Urothelium cell line (cell line): Measurements from ENCODE around the gene FOXP2.

ENCODE experiments used
- DNase-seq: peaks from one replicate; pipeline ENCODE4 v3.0.0; 2011; ENCODE audit warnings: low spot score, mixed read lengths
- FAIRE-seq: peaks from 2 replicates; lab custom pipeline; 2011; peaks lifted over from hg19 to GRCh38; lab: Jason Lieb, UNC

The FOXP2 gene

DNA sequence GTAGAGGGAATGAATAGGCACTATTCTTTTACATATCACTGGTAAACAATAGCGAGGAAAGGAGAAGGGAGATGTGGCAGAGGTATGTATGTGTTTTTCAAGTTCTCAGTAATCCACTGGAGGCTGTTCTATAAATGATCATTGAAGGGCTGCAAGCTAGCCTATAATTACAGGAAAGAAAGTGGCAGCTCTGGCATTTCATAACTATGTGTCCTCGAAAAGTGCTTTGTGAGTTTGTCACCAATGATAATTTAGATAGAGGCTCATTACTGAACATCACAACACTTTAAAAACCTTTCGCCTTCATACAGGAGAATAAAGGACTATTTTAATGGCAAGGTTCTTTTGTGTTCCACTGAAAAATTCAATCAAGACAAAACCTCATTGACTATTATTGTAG, 235.1 kb downstream of the FOXP2 start:
- DNase-seq (no peak), FAIRE-seq (no peak)

DNA sequence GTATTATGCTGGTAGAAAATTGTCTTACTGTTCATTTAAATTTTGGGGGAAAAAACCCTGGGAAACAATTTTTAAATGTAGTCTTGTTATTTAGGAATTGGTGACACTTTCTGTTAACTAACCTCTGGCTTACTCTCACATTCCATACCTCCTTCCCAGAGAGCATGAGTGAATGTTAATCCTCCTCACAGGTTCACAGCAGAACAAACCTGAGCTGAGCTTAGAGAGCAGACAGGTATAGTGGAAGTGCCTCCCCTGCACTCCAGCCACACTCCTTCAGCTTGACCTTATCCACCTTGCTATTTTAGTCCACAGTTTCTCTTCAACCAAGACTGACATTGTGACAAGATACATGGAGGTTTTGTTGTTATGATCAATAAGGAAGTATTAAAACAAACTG, 235.9 kb downstream of the FOXP2 start:
- FAIRE-seq (no peak), DNase-seq (no peak)

DNA sequence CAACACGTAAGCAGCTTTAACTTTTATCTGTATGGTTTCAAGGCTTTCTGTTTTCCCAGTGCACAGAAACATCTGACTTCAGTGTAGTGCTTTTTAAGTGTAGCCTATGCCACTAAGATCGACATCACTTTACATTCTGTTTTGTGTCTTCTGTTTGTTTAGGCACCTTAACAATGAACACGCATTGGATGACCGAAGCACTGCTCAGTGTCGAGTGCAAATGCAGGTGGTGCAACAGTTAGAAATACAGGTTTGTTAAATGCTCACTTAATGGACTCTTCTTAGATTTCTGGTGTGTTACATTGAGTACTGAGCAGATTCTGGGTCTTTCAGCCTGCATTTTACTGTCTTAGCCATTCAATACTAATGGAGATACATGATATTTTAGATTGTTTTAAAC, 237.4 kb downstream of the FOXP2 start:
- FAIRE-seq (no peak), DNase-seq (no peak)

DNA sequence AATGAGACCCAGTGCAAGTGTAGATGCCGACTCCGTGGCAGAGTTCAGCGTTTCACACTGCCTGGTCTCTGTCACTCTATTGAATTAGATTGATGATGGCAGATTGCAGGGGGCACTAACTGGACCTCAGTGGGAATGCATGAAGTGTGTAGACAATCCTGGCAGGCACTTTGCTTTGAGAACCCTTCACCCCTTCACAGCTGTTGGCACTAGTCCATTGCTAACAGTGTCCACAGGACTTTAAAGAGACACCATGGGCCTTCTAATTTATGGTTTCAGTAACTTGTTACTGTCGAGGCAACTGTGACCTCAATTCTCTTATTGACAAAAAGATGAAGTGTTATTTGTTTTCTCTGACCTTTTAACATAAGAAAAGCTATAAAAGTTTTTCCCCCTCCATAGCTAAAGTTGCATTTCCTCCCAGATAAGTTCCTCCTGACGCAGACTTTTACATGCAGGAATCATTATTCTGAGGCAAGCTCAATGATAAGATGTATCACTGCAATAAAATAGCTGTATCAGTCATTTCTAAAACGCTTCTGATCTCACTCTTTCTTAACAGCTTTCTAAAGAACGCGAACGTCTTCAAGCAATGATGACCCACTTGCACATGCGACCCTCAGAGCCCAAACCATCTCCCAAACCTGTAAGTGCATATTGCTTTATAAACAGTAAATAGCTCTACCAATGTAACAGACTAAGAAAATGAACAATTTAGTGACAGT, 238.9 kb downstream of the FOXP2 start:
- FAIRE-seq: no peak

DNA sequence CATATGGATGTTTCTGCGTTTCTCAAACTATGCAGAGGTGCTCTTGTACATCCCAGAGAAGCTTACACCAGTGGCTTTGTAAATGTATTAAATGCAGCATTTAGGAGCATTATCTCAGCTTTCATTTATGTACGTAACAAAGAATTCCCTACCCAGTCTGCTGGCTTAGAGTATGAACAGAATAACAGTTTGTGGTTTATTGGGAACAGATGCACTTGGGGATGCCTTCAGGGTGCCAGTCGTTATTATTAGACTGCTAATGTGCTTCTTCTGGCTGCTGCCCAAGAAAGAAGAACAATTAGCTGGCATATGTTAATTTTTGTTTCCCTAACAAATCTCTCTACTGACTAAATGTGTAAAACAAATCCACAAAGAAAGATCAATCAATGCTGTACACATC, 241.9 kb downstream of the FOXP2 start:
- DNase-seq: no peak
- no peak for FAIRE-seq

More for the DNA sequence above, 238.9 kb downstream of the FOXP2 start:
- DNase-seq: no peak

DNA sequence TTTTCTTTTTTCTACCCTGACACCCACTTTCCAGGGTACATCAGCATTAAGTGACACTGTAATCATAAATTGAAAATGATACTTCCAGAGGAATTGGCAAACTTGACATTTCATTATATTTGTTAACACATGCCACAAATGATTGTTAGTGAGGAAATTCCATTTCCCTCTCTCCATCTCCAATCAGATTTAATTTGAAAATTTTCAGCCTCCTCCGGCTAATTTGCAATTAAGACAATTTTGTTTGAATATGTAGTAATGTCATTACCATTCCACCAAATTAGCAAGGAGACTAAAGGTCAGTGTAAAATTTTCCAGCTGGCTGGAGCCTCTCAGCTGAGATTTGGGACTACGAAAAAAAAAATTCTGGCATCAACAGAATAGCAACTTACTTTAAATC, 242.7 kb downstream of the FOXP2 start:
- no peak for DNase-seq
- FAIRE-seq: no peak

DNA sequence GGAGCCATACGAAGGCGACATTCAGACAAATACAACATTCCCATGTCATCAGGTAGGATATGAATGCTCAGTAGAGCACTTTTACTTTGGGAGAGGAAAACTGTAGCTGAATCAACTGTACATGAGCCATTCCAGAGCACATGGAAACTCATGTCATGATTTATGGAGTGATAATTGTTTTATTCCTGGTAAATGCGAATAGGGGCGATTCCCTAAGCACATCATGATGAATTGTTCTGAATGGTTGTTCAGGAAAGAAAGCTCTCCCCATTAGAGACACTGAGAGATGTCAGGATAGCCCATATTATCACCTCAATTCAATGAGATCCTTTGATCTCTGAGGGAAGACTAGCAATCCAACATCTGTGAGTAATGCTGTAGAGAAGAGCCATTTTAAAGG, 243.6 kb downstream of the FOXP2 start:
- FAIRE-seq: no peak
- DNase-seq: no peak

DNA sequence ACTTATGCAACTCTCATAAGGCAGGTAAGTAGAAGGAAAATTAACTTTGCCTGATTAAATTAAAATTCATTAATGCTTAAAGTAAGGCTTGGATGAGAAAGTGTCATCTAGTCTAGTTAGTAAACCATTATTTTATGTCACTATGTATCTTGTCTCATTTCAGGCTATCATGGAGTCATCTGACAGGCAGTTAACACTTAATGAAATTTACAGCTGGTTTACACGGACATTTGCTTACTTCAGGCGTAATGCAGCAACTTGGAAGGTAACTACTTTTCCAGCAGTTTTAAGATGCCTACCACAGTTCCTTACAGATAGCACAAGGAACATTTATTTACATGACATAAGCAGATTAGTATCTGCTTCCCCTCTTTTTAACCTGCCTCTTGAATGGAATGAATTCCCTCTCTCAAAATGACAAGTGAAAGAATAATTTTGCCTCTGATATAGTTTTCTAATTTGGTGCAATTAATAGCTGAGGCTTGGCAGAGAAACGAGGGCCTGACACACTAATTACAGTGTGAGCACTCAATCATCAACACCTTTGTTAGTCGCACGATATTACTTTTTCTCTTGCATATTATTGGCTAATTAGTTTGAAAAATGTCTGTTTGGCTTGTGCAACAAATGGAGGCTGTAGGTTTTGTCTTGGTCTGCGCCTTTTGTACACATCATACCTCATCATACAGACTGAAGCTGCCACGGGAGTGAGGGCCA, 245.0 kb downstream of the FOXP2 start:
- no peak for FAIRE-seq
- DNase-seq: no peak

DNA sequence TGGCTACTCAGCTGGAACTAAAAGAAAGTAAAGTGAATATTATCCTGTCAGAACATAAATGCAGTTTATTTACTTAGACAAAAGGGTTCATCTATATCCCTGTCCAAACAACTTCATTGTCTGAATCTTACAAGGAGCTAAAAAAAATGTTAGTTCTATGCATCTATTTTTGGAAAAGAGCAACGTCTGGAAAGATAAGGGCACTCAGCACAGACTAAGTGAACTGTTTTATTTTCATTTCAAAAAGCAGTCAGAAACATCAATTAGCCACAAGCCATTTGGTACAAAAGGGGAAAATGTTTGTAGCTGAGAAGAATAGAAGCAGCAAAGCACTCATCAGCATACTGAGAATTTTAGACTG, 245.5 kb downstream of the FOXP2 start:
- FAIRE-seq (no peak), DNase-seq (no peak)

DNA sequence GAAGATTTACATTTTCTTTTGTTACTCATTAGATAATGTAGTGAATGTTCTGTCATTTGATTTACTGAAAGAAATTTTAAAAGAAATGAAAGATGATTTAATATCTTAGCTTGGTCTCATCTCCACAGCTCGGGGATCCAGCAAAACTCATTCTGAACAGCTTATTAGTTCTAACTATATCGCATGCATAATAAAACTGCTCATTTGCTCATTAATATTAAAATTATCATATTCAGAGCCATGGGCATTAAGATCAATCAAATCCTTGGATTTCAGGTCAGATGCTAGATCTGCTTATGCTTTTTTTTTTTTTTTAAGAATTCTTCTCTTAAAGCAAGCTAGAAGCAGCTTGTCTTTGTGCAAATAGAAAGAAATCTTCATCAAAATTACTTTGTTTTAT, 246.1 kb downstream of the FOXP2 start:
- DNase-seq: no peak
- FAIRE-seq: no peak

DNA sequence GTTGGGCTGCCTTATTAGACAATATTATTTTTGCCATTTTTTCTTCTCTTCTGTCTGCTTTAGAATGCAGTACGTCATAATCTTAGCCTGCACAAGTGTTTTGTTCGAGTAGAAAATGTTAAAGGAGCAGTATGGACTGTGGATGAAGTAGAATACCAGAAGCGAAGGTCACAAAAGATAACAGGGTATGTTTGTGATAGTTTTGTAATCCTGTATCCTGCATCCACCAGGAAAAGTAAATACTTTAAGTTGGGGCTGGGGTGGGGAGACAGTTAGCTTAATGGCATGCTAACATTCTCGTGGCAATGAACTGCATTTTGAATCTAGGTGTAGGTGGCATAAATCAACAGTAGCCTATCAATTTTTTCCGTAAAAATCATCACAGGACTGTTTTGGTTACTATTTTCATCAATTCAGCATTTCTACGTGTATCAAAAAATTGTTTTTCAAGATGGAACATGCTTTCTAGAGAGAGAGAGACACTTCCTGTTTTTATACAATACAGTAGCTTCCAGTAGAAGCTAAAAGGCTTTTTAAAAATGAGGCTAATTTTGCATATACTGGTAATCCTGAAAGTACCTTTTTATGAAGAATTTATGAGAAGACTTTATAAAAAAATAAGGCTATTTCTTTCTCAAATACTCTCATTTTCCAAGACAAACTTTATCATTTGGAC, 247.5 kb downstream of the FOXP2 start:
- FAIRE-seq (no peak), DNase-seq (no peak)

DNA sequence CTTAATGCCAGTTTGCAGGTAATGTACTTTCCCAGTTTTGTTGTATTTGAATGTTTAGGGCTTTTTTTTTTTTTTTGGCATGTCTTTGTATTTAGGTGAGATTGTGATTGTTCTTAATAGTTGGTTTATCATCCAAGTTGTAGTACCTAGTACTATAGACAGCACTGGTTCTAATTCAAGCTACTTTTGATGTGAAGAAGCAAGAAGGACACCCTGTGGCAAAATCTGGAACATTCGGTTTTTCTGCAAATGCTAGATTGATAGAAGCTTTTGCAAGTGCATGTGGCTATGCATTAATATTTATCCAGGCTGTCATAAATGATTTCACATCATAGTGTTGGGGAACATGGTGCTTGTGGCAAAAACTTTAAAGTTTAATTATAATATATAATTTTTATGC, 248.9 kb downstream of the FOXP2 start:
- FAIRE-seq (no peak), DNase-seq (no peak)

DNA sequence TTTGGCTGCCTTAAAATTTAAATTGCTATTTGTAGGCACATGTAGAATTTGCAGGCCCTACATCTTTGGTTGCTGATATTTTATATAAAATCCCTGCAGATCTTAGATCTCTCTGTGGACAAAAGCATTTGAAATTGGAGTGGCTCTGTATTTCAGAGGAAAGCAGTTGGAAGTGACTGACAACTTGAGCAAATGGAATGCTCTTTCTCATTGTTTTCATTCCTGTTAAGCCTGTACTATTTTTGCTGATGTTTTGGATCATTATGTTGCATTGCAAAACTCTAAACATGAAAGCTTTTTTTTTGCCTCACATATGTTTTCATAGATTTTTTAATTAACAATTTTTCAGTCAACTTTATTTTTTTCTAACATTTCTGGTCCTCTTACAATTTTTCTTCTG, 256.1 kb downstream of the FOXP2 start:
- DNase-seq (no peak), FAIRE-seq (no peak)

DNA sequence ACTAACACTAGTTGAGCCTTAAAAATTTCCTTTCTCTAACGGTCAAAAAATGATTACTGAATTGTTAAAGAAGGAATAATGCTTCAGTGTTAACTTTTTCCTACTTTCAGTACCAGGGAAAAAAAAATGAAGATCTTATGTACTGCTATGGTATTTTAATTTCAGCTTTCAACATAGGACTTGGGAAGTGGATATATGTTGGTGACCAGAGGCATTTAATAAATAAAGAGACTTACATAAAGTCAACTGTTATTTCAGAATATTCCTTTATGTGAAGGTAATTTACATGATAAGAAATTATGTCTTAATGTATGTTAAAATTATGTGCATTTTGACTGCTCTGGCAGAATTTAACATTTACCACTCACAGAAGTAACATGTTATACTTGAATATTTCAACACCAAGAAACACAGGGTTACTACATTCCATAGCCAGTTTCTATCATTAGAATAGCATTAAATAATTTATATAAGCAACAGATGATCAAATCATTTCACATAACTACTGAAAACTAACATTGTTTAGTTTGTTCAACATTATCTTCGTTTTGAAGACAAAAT, 257.0 kb downstream of the FOXP2 start:
- DNase-seq (no peak), FAIRE-seq (no peak)

DNA sequence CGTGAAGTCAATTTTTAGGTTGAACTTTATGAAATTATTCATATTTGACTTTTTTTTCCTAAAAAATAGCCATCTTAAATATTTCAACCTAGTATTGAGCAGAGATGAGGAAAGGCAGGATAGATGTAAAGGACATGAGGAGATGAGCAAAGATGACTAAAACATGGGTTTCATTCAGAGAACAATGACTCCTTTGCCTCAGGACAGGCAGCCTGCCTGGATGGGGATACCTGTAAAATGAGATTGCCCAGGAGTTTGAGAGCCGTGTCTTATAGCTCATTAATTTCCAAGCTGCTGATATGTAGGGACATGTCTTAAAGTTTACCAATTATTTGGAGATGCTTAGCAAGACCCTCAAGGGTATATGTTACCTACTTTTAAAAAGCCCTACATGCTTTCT, 263.5 kb downstream of the FOXP2 start:
- no peak for FAIRE-seq
- no peak for DNase-seq

DNA sequence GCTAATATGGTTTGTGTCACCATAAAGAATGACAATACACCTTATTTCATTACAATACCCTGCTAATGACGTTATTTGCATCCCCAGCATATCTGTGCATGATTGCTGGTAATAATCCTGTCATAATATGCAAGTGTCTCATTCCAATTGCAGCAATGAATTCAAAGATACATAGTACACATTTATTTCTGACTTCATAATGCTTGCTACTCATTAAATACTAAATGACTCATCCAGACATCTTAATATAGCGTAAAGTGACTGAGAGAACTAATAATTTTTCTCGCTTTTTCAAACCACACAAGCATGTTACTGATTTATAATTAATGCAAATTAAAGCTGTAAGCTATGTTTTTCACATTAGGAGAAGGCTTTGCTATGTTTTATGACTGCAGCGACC, 272.6 kb downstream of the FOXP2 start:
- no peak for FAIRE-seq
- no peak for DNase-seq

DNA sequence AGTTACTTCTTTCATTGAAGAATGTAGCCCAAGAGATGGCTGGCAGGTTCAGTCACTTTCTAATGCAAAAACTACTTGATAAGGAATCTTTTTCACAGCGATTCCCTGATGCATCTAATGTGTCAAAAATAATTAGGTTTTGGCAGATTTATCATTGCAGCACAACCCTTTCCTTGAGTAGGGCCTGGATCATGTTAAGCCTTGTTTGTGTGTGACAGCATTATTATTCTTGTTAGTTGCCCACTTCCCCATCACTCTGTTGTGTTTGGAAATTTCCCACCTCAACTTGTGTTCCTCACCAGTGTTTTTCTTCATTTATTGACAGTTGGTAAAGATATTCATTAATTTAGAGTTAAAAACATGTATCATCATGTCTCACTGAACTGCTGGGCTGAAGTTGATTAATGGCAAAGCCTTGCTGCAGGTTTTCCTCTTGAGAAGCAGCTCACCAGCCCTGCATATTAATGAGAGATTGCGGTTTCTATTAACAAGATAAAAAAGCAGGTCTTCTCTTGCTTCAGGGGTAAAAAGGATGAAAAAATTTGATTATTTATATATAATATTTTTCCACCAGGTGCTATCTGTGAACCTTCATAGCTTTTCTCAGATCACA, 273.9 kb downstream of the FOXP2 start:
- DNase-seq: no peak
- FAIRE-seq: no peak

DNA sequence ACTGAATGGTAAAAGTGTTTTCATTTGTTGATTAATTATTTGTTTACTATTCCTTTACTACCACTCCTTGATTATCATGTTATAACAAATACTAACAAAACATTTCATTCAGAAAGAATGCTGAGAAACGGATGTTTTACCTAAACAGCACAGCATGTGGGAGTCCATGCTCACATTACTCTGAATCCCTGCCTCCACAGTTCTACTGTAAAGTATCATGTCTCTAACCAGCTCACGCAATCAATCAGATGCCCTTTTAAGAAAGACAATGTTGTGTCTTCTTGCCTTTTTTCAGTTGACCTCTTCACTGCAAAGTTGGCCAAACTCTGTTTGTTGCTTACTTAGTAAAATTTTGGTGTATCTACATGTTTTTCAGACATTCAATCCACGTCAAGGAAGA, 274.8 kb downstream of the FOXP2 start:
- FAIRE-seq: no peak
- no peak for DNase-seq

DNA sequence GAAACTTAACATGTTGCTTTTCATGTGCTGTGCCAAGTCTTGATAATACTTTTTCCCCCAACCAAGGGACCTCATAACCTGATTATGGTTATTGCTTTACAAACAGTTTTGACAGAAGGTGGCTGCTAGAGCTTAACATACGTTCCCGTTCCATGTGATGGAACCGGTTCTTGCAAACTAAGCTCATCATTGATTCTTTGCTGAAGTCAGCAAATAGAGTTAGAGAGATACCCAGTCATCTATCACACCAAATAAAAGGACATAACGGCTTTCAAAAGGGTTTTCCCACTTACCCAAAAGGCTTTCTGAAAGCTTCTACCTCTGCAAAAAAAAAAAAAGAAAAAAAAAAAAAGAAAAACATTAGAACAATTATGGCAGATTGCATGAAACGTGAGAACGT, 277.0 kb downstream of the FOXP2 start:
- no peak for FAIRE-seq

DNA sequence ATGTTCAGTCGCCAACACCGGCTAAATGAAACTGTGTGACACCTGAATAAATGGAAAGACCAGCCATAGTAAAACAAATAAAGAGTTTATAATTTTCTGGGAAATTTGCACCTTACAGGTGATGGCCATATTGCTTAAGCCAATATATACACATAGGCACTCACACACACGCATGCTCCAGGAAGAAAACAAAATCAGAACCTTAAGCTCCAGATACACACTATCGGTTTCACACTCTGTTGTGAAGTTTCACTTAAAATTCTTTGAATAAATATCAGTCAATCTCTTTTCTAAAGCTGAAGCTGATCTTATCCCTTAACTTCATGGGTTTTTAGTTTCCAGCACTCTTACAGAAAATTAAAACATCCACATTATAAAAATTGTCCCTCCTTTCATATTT, 280.6 kb downstream of the FOXP2 start:
- FAIRE-seq: no peak
- no peak for DNase-seq

More for the DNA sequence above, 277.0 kb downstream of the FOXP2 start:
- no peak for DNase-seq

DNA sequence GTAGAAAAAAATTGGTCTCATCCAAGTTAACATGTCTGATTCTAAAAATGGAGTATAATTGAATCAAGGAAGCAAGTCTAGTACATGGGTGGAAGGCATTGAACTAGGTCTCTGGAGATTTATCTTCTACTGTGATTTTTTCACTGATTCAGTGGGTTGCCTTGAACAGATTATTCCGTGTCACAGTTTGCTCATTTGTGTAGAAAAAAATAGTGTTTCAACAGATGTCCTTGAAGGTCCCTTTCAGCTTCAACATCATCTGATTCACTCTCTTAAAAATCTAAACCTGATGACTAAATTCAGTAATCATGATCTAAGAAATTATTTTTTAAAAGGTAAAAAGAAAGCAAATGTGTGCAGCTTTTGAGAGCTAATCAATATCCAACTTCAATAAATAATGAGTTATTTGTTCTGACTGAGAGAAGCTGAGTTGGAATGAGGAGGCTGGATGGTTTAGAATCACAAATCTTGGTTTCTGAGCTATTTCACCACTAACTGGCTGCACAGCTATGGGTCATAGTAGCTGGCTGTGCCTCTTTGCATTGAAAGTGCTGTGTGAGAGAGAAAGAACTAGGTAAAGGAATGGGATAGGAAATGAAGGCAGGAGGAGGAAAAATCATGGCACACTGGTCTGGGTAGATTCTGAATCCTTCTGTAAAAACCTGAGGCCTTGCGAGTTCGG, 285.8 kb downstream of the FOXP2 start:
- no peak for FAIRE-seq
- no peak for DNase-seq
